Measurements from ENCODE around the gene DNAH3.
"Not testable (repeated sequence)": the region's sequence is repeated elsewhere in the genome, so short reads cannot be mapped to it uniquely, and the experiment has no call there.

Gene DNAH3

GRCh38 chr16:21120976-21121520 is 29.6 kb downstream of the DNAH3 start:
- no peak for DNase-seq

GRCh38 chr16:21117567-21117966 is 33.1 kb downstream of the DNAH3 start:
- DNase-seq, result no peak

GRCh38 chr16:21116148-21116693 is 34.4 kb downstream of the DNAH3 start:
- no peak for DNase-seq

- not testable (repeated sequence) for DNase-seq
Observed at GRCh38 chr16:21115551-21115950, 35.1 kb downstream of the DNAH3 start.

- no peak for DNase-seq
Observed at GRCh38 chr16:21103941-21104860, 46.4 kb downstream of the DNAH3 start.

- DNase-seq, result no peak
Observed at GRCh38 chr16:21101631-21102420, 48.8 kb downstream of the DNAH3 start.

- DNase-seq, result no peak
Observed at GRCh38 chr16:21100447-21100846, 50.2 kb downstream of the DNAH3 start.

- DNase-seq, result no peak
Observed at GRCh38 chr16:21097151-21097550, 53.5 kb downstream of the DNAH3 start.

- DNase-seq, result not testable (repeated sequence)
Observed at GRCh38 chr16:21094719-21095118, 55.9 kb downstream of the DNAH3 start.

- DNase-seq, result no peak
Observed at GRCh38 chr16:21092951-21093350, 57.7 kb downstream of the DNAH3 start.

GRCh38 chr16:21088646-21089538 is 61.8 kb downstream of the DNAH3 start:
- no peak for DNase-seq

- no peak for DNase-seq
Observed at GRCh38 chr16:21088143-21088542, 62.5 kb downstream of the DNAH3 start.

GRCh38 chr16:21084631-21085225 is 65.9 kb downstream of the DNAH3 start:
- DNase-seq, result no peak

- DNase-seq, result no peak
Observed at GRCh38 chr16:21083729-21084268, 66.8 kb downstream of the DNAH3 start.

GRCh38 chr16:21081329-21081728 is 69.3 kb downstream of the DNAH3 start:
- no peak for DNase-seq

GRCh38 chr16:21078563-21078962 is 72.1 kb downstream of the DNAH3 start:
- no peak for DNase-seq

GRCh38 chr16:21076186-21076883 is 74.3 kb downstream of the DNAH3 start:
- no peak for DNase-seq

GRCh38 chr16:21075252-21075651 is 75.4 kb downstream of the DNAH3 start:
- DNase-seq, result no peak

GRCh38 chr16:21072976-21073375 is 77.7 kb downstream of the DNAH3 start:
- no peak for DNase-seq

GRCh38 chr16:21071741-21072140 is 78.9 kb downstream of the DNAH3 start:
- DNase-seq, result no peak

- no peak for DNase-seq
Observed at GRCh38 chr16:21070564-21070963, 80.1 kb downstream of the DNAH3 start.

Measured in DMS153 (cell line).